Immature natural killer cell (primary cell): Measurements from ENCODE around the gene DDX3X. TPM values are rescaled to one million over a fixed set of nuclear protein-coding genes. Genes with fewer than 3 reads are reported as not detected.
"Not testable (repeated sequence)": the region's sequence is repeated elsewhere in the genome, so short reads cannot be mapped to it uniquely, and the experiment has no call there.

Experiments used
- DNase-seq, 3 donors: peaks; one replicate each; pipeline ENCODE4 v3.0.0; 2022; ENCODE audit warnings: mixed read lengths in 1 of 3
- H3K27ac Mint-ChIP-seq, 6 donors: one replicate each; pipeline ENCODE4 v1.8.0; 2020; ENCODE audit warnings: mixed read lengths in 6 of 6, mild to moderate bottlenecking in 5 of 6, inconsistent platforms in 4 of 6, moderate library complexity in 3 of 6
- H3K27me3 Mint-ChIP-seq, 3 donors: one replicate each; pipeline ENCODE4 v1.8.0; 2020 to 2021; ENCODE audit warnings: low read depth in 3 of 3, mild to moderate bottlenecking in 3 of 3, mixed read lengths in 3 of 3, moderate library complexity in 3 of 3, inconsistent platforms in 1 of 3
- H3K36me3 Mint-ChIP-seq, 3 donors: one replicate each; pipeline ENCODE4 v1.8.0; 2020; ENCODE audit warnings: mixed read lengths in 3 of 3, inconsistent platforms in 2 of 3, mild to moderate bottlenecking in 2 of 3
- H3K4me1 Mint-ChIP-seq, 2 donors: one replicate each; pipeline ENCODE4 v1.8.0; 2020; ENCODE audit warnings: inconsistent platforms in 2 of 2, mild to moderate bottlenecking in 2 of 2, mixed read lengths in 2 of 2, moderate library complexity in 1 of 2
- H3K4me3 Mint-ChIP-seq, 5 donors: one replicate each; pipeline ENCODE4 v1.8.0; 2020; ENCODE audit warnings: mild to moderate bottlenecking in 5 of 5, mixed read lengths in 5 of 5, inconsistent platforms in 3 of 5, moderate library complexity in 3 of 5
- H3K9me3 Mint-ChIP-seq, 6 donors: one replicate each; pipeline ENCODE4 v1.8.0; 2020; ENCODE audit warnings: mild to moderate bottlenecking in 6 of 6, mixed read lengths in 6 of 6, inconsistent platforms in 4 of 6, moderate library complexity in 3 of 6
- polyA plus RNA-seq, 3 donors: library from polyadenylated mRNA; unstranded; fragments of 300-500 nt; fragmentation: Illumina TruSeq; gene quantifications; one replicate each; pipeline ENCODE4 v1.2.3, GENCODE V29; 2021

DDX3X gene
- polyA plus RNA-seq, 3 donors from 2014 or later = 113 to 214 (median 160) TPM

GRCh38 chrX:41351923-41352322 lies 18.0 kb downstream of the DDX3X start:
- Mint-ChIP-seq H3K27ac (peak overlapping the region; percentile 12 to 86 (median 68)), H3K27me3 (peaks cover 14 to 53% (median 29%) of the 10 kb centered on the region in 3 donors), H3K4me1 (peaks cover 10 to 38% of the 10 kb centered on the region in 2 donors), H3K36me3 (peaks cover 3 to 31% (median 30%) of the 10 kb centered on the region in 3 donors), H3K4me3 (no peak overlapping the region), H3K9me3 (no peaks in the 10 kb centered on the region)
- peak in 2 of 3 donors; percentile 12 to 19 for DNase-seq

GRCh38 chrX:41352329-41352838 lies 18.4 kb downstream of the DDX3X start:
- peaks cover 0 to 27% (median 26%) of the 10 kb centered on the region in 3 donors for H3K36me3 Mint-ChIP-seq
- peaks cover 10 to 49% (median 24%) of the 10 kb centered on the region in 3 donors for H3K27me3 Mint-ChIP-seq
- peak overlapping the region; percentile 12 to 78 (median 48) for H3K27ac Mint-ChIP-seq
- no peaks in the 10 kb centered on the region for H3K9me3 Mint-ChIP-seq
- no peak overlapping the region for H3K4me3 Mint-ChIP-seq
- DNase-seq = peak in 2 of 3 donors; percentile 9 to 20
- H3K4me1 Mint-ChIP-seq = peaks cover 10 to 33% of the 10 kb centered on the region in 2 donors

- Mint-ChIP-seq H3K27me3 (peaks cover 10 to 36% (median 16%) of the 10 kb centered on the region in 3 donors), H3K9me3 (no peaks in the 10 kb centered on the region), H3K27ac (peak overlapping the region in 1 of 6 donors; percentile 72), H3K4me3 (no peak overlapping the region), H3K4me1 (peaks cover 10 to 33% of the 10 kb centered on the region in 2 donors), H3K36me3 (peaks cover 0 to 15% (median 11%) of the 10 kb centered on the region in 3 donors)
- no peak for DNase-seq
Observed at GRCh38 chrX:41353985-41354384, 20.0 kb downstream of the DDX3X start.

- no peak overlapping the region for H3K27ac Mint-ChIP-seq
Observed at GRCh38 chrX:41369152-41369551, 35.2 kb downstream of the DDX3X start.

GRCh38 chrX:41371575-41371974 lies 37.6 kb downstream of the DDX3X start:
- H3K9me3 Mint-ChIP-seq, H3K36me3 Mint-ChIP-seq, H3K27me3 Mint-ChIP-seq, H3K4me3 Mint-ChIP-seq, H3K4me1 Mint-ChIP-seq, DNase-seq: not testable (repeated sequence)
- H3K27ac Mint-ChIP-seq = peak overlapping the region in 1 of 6 donors; percentile 30

More at GRCh38 chrX:41369152-41369551, 35.2 kb downstream of the DDX3X start:
- H3K36me3 Mint-ChIP-seq = no peaks in the 10 kb centered on the region
- no peak overlapping the region for H3K4me3 Mint-ChIP-seq
- H3K4me1 Mint-ChIP-seq = no peaks in the 10 kb centered on the region
- DNase-seq = no peak
- no peaks in the 10 kb centered on the region for H3K27me3 Mint-ChIP-seq
- H3K9me3 Mint-ChIP-seq = no peaks in the 10 kb centered on the region

GRCh38 chrX:41373989-41374606 lies 40.1 kb downstream of the DDX3X start:
- peaks cover 0 to 2% (median 0%) of the 10 kb centered on the region in 3 donors for H3K27me3 Mint-ChIP-seq
- H3K36me3 Mint-ChIP-seq = no peaks in the 10 kb centered on the region
- no peaks in the 10 kb centered on the region for H3K9me3 Mint-ChIP-seq
- no peaks in the 10 kb centered on the region for H3K4me1 Mint-ChIP-seq
- H3K27ac Mint-ChIP-seq = no peak overlapping the region
- H3K4me3 Mint-ChIP-seq = no peak overlapping the region
- no peak for DNase-seq

- H3K9me3 Mint-ChIP-seq = no peaks in the 10 kb centered on the region
- H3K27me3 Mint-ChIP-seq = peaks cover 0 to 9% (median 0%) of the 10 kb centered on the region in 3 donors
- no peak overlapping the region for H3K27ac Mint-ChIP-seq
- no peaks in the 10 kb centered on the region for H3K4me1 Mint-ChIP-seq
- no peaks in the 10 kb centered on the region for H3K36me3 Mint-ChIP-seq
- DNase-seq = no peak
- H3K4me3 Mint-ChIP-seq = no peak overlapping the region
Observed at GRCh38 chrX:41377624-41378023, 43.7 kb downstream of the DDX3X start.

GRCh38 chrX:41381685-41382084 lies 47.7 kb downstream of the DDX3X start:
- Mint-ChIP-seq H3K4me3 (no peak overlapping the region), H3K9me3 (no peaks in the 10 kb centered on the region), H3K4me1 (peaks cover 7 to 9% of the 10 kb centered on the region in 2 donors), H3K36me3 (no peaks in the 10 kb centered on the region), H3K27me3 (peaks cover 0 to 6% (median 0%) of the 10 kb centered on the region in 3 donors), H3K27ac (no peak overlapping the region)
- DNase-seq = no peak

GRCh38 chrX:41382714-41383645 lies 49.0 kb downstream of the DDX3X start:
- Mint-ChIP-seq H3K27ac (peak overlapping the region in 1 of 6 donors; percentile 52), H3K4me3 (no peak overlapping the region)

GRCh38 chrX:41384051-41384705 lies 50.2 kb downstream of the DDX3X start:
- H3K27ac Mint-ChIP-seq = no peak overlapping the region

More at GRCh38 chrX:41382714-41383645, 49.0 kb downstream of the DDX3X start:
- H3K4me1 Mint-ChIP-seq = peaks cover 7 to 9% of the 10 kb centered on the region in 2 donors
- H3K36me3 Mint-ChIP-seq = no peaks in the 10 kb centered on the region
- H3K27me3 Mint-ChIP-seq = peaks cover 0 to 10% (median under 1%) of the 10 kb centered on the region in 3 donors
- no peak for DNase-seq
- no peaks in the 10 kb centered on the region for H3K9me3 Mint-ChIP-seq

GRCh38 chrX:41386222-41386990 lies 52.4 kb downstream of the DDX3X start:
- DNase-seq = no peak
- Mint-ChIP-seq H3K4me3 (no peak overlapping the region), H3K36me3 (no peaks in the 10 kb centered on the region), H3K9me3 (no peaks in the 10 kb centered on the region), H3K27ac (no peak overlapping the region), H3K27me3 (peaks cover 0 to 6% (median 6%) of the 10 kb centered on the region in 3 donors), H3K4me1 (peaks cover 7 to 9% of the 10 kb centered on the region in 2 donors)

More at GRCh38 chrX:41384051-41384705, 50.2 kb downstream of the DDX3X start:
- no peaks in the 10 kb centered on the region for H3K9me3 Mint-ChIP-seq
- H3K4me1 Mint-ChIP-seq = peaks cover 7 to 9% of the 10 kb centered on the region in 2 donors
- no peaks in the 10 kb centered on the region for H3K36me3 Mint-ChIP-seq
- no peak overlapping the region for H3K4me3 Mint-ChIP-seq
- peaks cover 0 to 10% (median 4%) of the 10 kb centered on the region in 3 donors for H3K27me3 Mint-ChIP-seq
- DNase-seq = no peak

- no peak for DNase-seq
- Mint-ChIP-seq H3K27ac (no peak overlapping the region), H3K27me3 (peaks cover 0 to 11% (median 6%) of the 10 kb centered on the region in 3 donors), H3K4me1 (peaks cover under 1 to 1% of the 10 kb centered on the region in 2 donors), H3K9me3 (no peaks in the 10 kb centered on the region), H3K36me3 (no peaks in the 10 kb centered on the region), H3K4me3 (no peak overlapping the region)
Observed at GRCh38 chrX:41388543-41388942, 54.6 kb downstream of the DDX3X start.
